GM21619 (cell line): Measurements from ENCODE around the gene VPS50.
"Not testable (repeated sequence)": the region's sequence is repeated elsewhere in the genome, so short reads cannot be mapped to it uniquely, and the experiment has no call there.

Experiments used
- ATAC-seq: cut with Tn5 transposase; IDR thresholded peaks from one replicate; pipeline ENCODE4 v1.9.1; 2021; ENCODE audit not compliant: unreplicated experiment

VPS50 gene

DNA sequence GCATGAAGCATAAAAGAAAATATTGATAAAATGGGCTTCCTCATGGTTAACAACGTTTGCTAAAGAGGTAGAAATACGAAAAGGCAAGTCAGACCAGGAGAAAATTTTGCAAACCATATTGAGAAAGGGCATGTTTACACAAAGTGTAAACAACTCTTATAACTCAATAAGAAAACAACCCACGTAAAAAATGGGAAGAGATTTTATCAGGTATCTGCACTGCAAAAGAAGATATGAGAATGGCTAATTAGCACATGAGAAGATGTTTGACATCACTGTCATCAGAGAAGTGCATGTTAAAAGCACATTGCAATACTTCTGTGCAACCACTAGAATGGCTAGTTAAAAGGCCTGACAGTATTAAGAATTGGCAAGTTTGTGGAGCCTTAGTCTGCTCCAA lies 99.5 kb downstream of the VPS50 start:
- ATAC-seq: no peak

- no peak for ATAC-seq
These were observed 100.0 kb downstream of the VPS50 start for GRCh38 chr7:93332172-93332571.

- ATAC-seq: no peak
These were observed 104.9 kb downstream of the VPS50 start for GRCh38 chr7:93337052-93337451.

GRCh38 chr7:93342178-93342577 lies 110.0 kb downstream of the VPS50 start:
- ATAC-seq: not testable (repeated sequence)

- ATAC-seq: no peak
These were observed 118.2 kb downstream of the VPS50 start for GRCh38 chr7:93350338-93350737.

DNA sequence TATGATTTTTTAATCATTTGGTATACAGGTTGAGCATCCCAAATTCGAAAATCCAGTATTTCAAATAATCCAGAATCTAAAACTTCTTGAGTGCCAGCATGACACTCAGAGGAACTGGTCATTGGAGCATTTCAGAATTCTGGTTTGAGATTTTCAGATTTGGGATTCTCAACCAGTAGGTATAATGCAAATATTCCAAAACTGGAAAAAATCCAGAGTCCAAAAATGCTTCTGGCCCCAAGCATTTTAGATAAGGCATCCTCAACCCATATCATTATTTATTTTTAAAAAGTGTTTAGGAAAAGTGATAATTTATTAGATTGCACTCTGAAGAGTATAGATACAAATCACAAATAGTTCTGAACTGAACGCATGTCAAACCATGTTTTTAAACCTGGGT lies 120.7 kb downstream of the VPS50 start:
- ATAC-seq: no peak

DNA sequence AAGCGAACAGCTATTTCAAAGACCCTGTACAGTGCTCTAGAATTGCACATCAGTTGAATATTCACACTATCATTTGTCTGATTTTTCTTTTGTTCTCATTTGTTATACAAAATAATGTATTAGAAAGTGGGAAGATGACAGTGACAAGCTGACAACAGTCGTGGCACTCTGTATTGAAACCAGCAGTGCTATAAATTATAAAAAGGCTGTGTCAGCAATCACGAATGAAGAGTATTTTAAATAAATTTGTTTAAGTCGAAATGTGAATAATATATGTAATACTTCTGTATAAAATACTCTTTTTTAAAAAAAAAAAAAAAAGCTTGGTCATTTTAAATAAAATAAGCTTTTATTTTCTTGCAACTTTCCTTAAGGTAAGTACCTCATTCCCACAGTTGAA lies 122.6 kb downstream of the VPS50 start:
- ATAC-seq: no peak

DNA sequence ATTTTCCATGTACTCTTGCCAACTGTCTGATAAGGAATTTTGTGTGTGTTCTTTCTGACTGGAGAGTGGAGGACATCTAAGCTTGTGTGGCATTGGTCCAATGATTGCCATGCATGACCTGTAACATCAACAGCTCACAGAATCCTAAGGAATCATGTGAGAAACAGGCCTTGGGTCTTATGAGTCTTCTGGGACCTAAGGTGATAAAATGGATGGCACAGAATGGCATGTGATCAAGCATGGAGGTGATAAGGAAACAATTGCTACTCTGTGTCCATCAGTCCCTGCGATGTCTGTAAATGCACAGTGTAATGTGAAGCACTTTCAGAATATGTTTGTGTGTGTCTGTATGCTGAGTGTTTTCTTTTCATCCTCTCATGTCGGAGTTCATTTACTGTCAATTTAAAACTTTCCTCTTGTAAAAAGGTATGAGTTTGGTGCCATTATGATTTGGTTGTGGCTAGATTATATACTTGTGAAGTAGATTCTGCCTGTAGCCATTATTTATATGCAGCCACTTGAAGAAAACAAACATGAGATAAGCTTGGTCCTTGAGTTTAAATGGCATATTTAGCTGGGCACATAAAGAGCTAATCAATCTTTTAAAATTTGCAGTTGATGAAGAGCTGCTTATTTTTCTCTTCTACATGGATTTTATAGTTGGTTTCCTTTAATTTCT lies 127.5 kb downstream of the VPS50 start:
- no peak for ATAC-seq

DNA sequence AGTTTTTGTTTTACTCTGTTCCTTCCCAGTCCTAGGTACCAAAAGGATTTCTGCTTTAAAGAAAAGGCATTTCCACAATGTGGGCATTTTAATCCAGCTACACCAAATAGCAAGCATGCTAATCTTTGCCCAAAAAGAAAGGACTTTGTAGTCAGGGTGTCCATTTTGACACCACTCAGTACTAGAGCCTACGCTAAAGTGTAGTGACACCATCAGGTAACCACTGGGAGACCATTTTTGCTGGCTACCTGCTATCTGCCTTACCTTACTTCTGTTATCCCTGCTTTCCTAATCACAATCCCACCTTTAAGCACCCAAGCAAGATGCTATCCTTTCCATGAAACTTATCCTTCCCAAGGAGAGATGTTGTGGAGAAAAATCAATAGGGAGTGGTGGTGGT lies 129.7 kb downstream of the VPS50 start:
- ATAC-seq: no peak

GRCh38 chr7:93364806-93365205 lies 132.6 kb downstream of the VPS50 start:
- ATAC-seq: no peak

GRCh38 chr7:93365341-93365740 lies 133.2 kb downstream of the VPS50 start:
- ATAC-seq: no peak

GRCh38 chr7:93366816-93367215 lies 134.7 kb downstream of the VPS50 start:
- no peak for ATAC-seq

- ATAC-seq: no peak
These were observed 135.1 kb downstream of the VPS50 start for GRCh38 chr7:93367254-93367653.

DNA sequence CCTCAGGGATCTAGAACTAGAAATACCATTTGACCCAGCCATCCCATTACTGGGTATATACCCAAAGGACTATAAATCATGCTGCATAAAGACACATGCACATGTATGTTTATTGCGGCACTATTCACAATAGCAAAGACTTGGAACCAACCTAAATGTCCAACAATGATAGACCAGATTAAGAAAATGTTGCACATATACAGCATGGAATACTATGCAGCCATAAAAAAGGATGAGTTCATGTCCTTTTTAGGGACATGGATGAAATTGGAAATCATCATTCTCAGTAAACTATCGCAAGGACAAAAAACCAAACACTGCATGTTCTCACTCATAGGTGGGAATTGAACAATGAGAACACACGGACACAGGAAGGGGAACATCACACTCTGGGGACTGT lies 138.8 kb downstream of the VPS50 start:
- not testable (repeated sequence) for ATAC-seq

DNA sequence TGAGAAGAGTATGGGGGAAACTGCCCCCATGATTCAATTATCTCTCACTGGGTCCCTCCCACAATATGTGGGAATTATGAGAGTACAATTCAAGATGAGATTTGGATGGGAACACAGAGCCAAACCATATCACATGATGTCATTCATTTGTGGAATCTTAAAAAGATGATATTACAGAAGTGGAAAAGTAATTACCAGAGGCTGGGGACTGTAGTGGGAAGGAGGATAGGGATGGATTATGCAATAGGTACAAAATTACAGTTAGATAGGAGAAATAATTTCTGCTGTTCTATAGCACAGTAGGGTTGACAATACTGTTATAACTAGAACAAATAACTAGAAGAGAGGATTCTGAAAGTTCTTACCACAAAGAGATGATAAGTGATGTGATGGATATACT lies 141.4 kb downstream of the VPS50 start:
- no peak for ATAC-seq

- peak; percentile 57 for ATAC-seq
These were observed 142.3 kb downstream of the VPS50 start for GRCh38 chr7:93374345-93374940.

DNA sequence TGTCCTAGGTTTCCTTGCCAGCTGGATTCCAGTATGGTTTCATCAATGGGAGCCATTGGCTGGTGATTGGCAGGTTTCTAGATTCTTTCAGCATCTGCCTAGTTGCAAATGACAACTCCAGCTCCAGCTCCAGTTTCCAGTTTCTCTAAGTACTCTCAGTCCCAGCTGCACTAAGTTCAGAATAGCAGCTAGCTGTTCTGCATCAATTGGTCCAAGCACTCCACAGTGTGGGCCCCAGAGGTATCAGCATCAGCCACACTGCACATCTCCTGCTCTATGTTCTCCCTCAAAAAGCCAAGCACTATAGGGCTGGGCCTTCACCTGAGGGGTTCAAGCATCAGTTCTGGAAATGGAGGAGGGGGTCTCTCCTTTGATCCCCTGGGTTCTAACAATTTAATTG lies 143.4 kb downstream of the VPS50 start:
- ATAC-seq: no peak

DNA sequence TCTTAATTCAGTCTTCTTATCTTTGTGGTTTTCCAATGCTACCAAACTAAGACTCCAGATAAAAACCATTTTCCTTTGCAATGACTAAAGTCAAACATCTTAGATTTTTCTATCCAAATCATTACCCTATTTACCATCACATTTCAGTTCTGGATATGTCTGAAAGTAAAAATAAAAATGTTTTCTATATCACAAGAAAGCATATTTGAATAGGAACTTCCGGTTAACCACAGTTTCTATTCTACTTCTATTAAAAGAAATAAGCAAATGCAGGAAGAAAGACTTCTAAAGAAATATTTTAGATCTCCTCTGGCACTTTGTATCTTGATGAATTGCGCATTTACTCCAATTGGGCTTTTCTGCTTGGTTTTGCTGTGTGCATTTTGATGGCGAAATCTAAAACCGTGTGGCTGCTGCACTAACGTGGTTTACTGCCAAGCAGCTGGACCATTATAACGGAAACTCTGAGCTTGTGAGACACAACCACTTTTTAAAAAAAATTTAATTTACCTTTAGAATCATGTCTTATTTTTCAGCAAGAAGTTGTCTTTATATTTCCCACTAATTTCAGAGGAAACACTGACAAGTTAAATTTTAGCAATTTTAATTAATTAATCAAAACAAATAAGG lies 146.1 kb downstream of the VPS50 start:
- peak; percentile 63 for ATAC-seq

GRCh38 chr7:93382362-93382761 lies 150.2 kb downstream of the VPS50 start:
- no peak for ATAC-seq

GRCh38 chr7:93390660-93391059 lies 158.5 kb downstream of the VPS50 start:
- ATAC-seq: no peak

DNA sequence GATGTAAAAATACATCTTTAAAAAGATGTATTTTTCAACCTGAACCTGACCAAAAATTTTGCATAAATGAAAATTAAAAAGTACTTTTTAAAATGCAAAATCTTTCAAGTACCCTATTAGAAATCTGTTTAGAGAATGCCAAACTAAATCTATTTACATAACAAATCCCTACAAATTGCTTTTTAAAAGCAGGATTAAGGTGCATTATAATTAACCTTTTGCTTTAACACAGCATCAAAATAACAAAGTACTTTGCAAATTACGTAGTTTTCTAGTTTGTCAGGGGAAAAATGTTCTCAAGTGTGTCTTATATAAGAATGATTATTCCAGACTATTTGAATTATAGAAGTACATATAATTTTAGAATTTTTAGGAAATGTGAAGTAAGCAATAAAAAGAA lies 160.8 kb downstream of the VPS50 start:
- no peak for ATAC-seq

DNA sequence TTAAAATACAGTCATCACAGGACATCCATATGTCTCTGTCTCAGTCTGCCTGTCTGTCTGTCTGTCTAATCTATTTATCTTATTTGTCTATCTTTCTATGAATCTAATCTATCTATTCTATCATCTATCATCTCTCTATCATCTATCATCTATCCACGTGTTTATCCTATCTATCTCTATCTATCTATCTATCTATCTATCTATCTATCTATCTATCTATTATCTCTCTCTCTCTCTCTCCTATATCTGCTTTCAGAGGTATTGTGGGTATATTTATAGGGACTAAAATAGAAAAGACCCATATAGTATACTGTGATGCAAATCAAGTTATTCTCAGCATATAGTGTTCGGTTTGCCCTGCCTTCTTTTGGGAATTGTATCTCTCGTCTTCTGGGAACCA lies 167.5 kb downstream of the VPS50 start:
- no peak for ATAC-seq

GRCh38 chr7:93402944-93403343 lies 170.8 kb downstream of the VPS50 start:
- no peak for ATAC-seq
